Naive thymus-derived CD8-positive, alpha-beta T cell (primary cell): ENCODE data around the gene TAF1L. TPM values are rescaled to one million over a fixed set of nuclear protein-coding genes. Genes with fewer than 3 reads are reported as not detected.

Experiments
- ATAC-seq, 2 donors: fragments of 150-1000 bp; cut with Tn5 transposase in 1 of 2; sonication (Bioruptor Pico), chemical (Tn5 transposase) in 1 of 2; 1 replicate in 1 of 2; 2 replicates in 1 of 2; pipeline ENCODE4 v1.10.0; 2021; ENCODE audit warnings: mild to moderate bottlenecking in 2 of 2, moderate library complexity in 2 of 2
- POLR2A ChIA-PET: fragments of 350-600 bp; sonication (Branson Sonifier 250); formaldehyde crosslinking; loops from one replicate; lab custom pipeline; 2021; ENCODE audit warnings: antibody characterized with exemption; lab: Charles Lee
- DNase-seq, 10 donors: peaks; one replicate each; pipeline versions ENCODE4 v3.0.0 to v3.0.0-alpha.2; 2020 to 2022
- H3K27ac Mint-ChIP-seq, 10 donors: one replicate each; pipeline ENCODE4 v1.8.0; 2020 to 2022; ENCODE audit warnings: mild to moderate bottlenecking in 10 of 10, mixed read lengths in 10 of 10, moderate library complexity in 4 of 10, inconsistent platforms in 1 of 10
- H3K27me3 Mint-ChIP-seq, 5 donors: one replicate each; pipeline ENCODE4 v1.8.0; 2021 to 2022; ENCODE audit warnings: mixed read lengths in 5 of 5
- H3K36me3 Mint-ChIP-seq, 3 donors: one replicate each; pipeline ENCODE4 v1.8.0; 2020 to 2022; ENCODE audit warnings: mixed read lengths in 3 of 3, mild to moderate bottlenecking in 2 of 3, inconsistent platforms in 1 of 3
- H3K4me1 Mint-ChIP-seq, 4 donors: one replicate each; pipeline ENCODE4 v1.8.0; 2021 to 2022; ENCODE audit warnings: mixed read lengths in 4 of 4
- H3K4me3 Mint-ChIP-seq, 10 donors: one replicate each; pipeline ENCODE4 v1.8.0; 2020 to 2022; ENCODE audit warnings: mild to moderate bottlenecking in 10 of 10, mixed read lengths in 10 of 10, moderate library complexity in 6 of 10, inconsistent platforms in 1 of 10
- H3K9me3 Mint-ChIP-seq, 9 donors: one replicate each; pipeline ENCODE4 v1.8.0; 2020 to 2022; ENCODE audit warnings: mixed read lengths in 9 of 9, mild to moderate bottlenecking in 3 of 9, inconsistent platforms in 1 of 9, moderate library complexity in 1 of 9
- polyA plus RNA-seq, 3 donors: library from polyadenylated mRNA; unstranded; fragments of 300-500 nt; fragmentation: Illumina TruSeq; gene quantifications; one replicate each; pipeline ENCODE4 v1.2.3, GENCODE V29; 2021
- total RNA-seq, 8 experiments: library from RNA in 2 of 8; stranded (reverse) in 2 of 8; gene quantifications; one replicate each; pipeline ENCODE4 v1.2.3 and lab custom pipeline; 2021 to 2026

TAF1L gene
- total and polyA plus RNA-seq, 5 experiments from 2014 or later: 0.05 to 0.08 TPM; not detected in 3

DNA sequence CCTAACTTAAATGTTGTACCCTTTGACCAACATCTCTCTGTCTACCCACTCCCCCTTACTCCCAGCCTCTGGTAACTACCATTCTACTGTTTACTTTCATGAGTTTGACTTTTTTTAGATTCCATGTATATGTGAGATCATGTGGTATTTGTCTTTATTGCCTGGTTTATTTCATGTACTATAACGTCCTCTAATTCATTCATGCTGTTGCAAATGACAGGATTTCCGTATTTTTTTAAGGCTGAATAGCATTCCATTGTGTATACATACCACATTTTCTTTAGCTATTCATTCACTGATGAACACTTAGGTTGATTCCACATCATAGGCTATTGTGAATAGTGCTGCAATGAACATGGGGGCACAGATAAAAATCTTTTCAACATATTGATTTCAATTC is 50.7 kb downstream of the TAF1L start:
- POLR2A ChIA-PET: no interaction called here
- Mint-ChIP-seq H3K27me3 (peaks cover 9 to 28% (median 14%) of the 10 kb centered on the region in 5 donors), H3K27ac (no peak overlapping the region), H3K4me3 (no peak overlapping the region), H3K9me3 (no peaks in the 10 kb centered on the region), H3K4me1 (no peaks in the 10 kb centered on the region), H3K36me3 (no peaks in the 10 kb centered on the region)
- ATAC-seq: no peak
- no peak for DNase-seq

DNA sequence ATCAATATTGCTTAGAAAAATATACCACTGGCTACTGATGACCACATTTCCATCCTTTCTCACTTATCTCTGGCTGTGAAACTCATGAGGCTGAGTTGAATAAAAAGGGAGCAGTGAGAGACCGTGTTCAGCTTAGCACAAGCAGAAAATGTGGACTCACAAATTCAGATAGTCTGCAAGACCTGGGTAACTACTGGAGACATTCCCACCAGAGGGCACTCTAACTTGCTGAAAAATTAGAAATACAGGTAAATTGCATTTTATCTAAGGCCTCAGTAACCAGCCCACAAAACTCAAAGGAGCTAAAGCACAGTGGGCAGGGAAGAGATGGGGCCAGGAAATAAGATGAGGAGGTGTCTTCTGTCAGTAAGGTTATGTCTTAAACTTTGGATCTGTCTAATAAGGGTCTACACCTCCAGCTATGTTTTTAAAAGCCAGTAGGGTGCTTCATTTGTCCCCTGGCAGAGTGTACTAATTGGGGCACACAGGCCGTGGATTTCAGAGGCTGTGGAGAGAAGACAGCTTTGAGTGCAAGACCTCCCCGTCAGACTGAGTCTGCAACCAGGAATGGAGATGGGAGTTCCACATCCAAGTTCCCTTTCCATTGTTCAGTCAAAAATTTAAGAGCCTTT is 53.8 kb downstream of the TAF1L start:
- H3K4me1 Mint-ChIP-seq: no peaks in the 10 kb centered on the region
- no peak overlapping the region for H3K4me3 Mint-ChIP-seq
- H3K27me3 Mint-ChIP-seq: peaks cover 10 to 31% (median 11%) of the 10 kb centered on the region in 5 donors
- DNase-seq: peak in 5 of 10 donors; percentile 12 to 39 (median 27)
- no peaks in the 10 kb centered on the region for H3K9me3 Mint-ChIP-seq
- POLR2A ChIA-PET: no interaction called here
- H3K27ac Mint-ChIP-seq: no peak overlapping the region
- no peaks in the 10 kb centered on the region for H3K36me3 Mint-ChIP-seq
- ATAC-seq: peak; percentile 57 to 67

- peaks cover 5 to 29% (median 11%) of the 10 kb centered on the region in 5 donors for H3K27me3 Mint-ChIP-seq
Observed at GRCh38 chr9:32580631-32581300, 54.7 kb downstream of the TAF1L start.

GRCh38 chr9:32579706-32580331 is 55.6 kb downstream of the TAF1L start:
- Mint-ChIP-seq H3K27me3 (peaks cover 3 to 24% (median 9%) of the 10 kb centered on the region in 5 donors), H3K4me3 (no peak overlapping the region), H3K27ac (peak overlapping the region in 1 of 10 donors; percentile 40), H3K36me3 (no peaks in the 10 kb centered on the region), H3K4me1 (no peaks in the 10 kb centered on the region), H3K9me3 (no peaks in the 10 kb centered on the region)
- DNase-seq (peak; percentile 62 to 85 (median 74)), ATAC-seq (peak; percentile 68 to 76)
- POLR2A ChIA-PET: interaction anchor here (1.1 kb wide), 2 partner anchors 196 to 201 kb away, joined by 4 to 6 read pairs; partner anchors contain the start of gene ACO1

More at GRCh38 chr9:32580631-32581300, 54.7 kb downstream of the TAF1L start:
- Mint-ChIP-seq H3K9me3 (no peaks in the 10 kb centered on the region), H3K4me3 (no peak overlapping the region), H3K4me1 (no peaks in the 10 kb centered on the region), H3K36me3 (no peaks in the 10 kb centered on the region), H3K27ac (no peak overlapping the region)
- ATAC-seq (no peak), DNase-seq (no peak)
- POLR2A ChIA-PET: no interaction called here

Other genes with a start within 250 kb of the TAF1L start
- gene RIGI, start 109.5 kb downstream of the TAF1L start, total RNA-seq: 10 to 100 TPM; 20.9 to 22.6 TPM
- 10 to 100 TPM; 12.7 to 14.4 (median 14.1) TPM for gene RIGI, start 109.5 kb downstream of the TAF1L start, polyA plus RNA-seq
- gene SMIM27, start 83.3 kb downstream of the TAF1L start, total RNA-seq: 10 to 100 TPM; 37.0 to 37.8 TPM
- gene SMIM27, start 83.3 kb downstream of the TAF1L start, polyA plus RNA-seq: 100 to 1,000 TPM; 103 to 116 (median 110) TPM
- gene TOPORS, start 83.1 kb downstream of the TAF1L start, total RNA-seq: 10 to 100 TPM; 21.9 to 24.2 TPM
- 10 to 100 TPM; 22.8 to 26.0 (median 23.5) TPM for gene TOPORS, start 83.1 kb downstream of the TAF1L start, polyA plus RNA-seq
- gene NDUFB6, start 62.5 kb downstream of the TAF1L start, total RNA-seq: 10 to 100 TPM; 22.5 to 23.0 TPM
- 10 to 100 TPM; 70.0 to 92.7 (median 91.3) TPM for gene NDUFB6, start 62.5 kb downstream of the TAF1L start, polyA plus RNA-seq
- not detected for gene TMEM215, start 147.9 kb upstream of the TAF1L start, total RNA-seq
- gene TMEM215, start 147.9 kb upstream of the TAF1L start, polyA plus RNA-seq: not detected